ENCODE data around the gene USP36. TPM values are rescaled to one million over a fixed set of nuclear protein-coding genes. Genes with fewer than 3 reads are reported as not detected.

Gene USP36
- total RNA-seq, 4 donors from 2014 or later = 26.6 to 44.0 (median 34.6) TPM

DNA sequence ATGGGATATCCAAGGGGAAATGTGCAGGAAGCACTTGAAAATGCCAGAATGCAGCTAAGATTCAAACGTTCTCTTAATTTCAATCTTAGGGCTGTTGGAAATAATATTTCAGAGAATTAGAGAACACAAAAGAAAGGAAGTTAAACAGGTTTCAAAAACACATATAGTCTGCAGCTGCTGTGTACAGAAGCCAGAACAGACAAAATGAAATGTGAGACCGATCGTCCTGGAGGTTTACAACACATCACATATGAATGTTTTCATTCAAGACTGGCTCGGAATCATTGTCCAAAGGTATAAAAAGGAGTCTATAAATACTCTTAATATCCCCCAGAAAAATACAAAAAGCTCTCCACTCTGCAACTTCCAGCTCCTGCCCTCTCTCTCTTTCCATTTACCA lies 72.8 kb downstream of the USP36 start:
- Histone ChIP-seq H3K4me3 (no peak overlapping the region), H3K4me1 (peaks cover 0 to 35% (median 5%) of the 10 kb centered on the region in 3 donors), H3K9me3 (no peaks in the 10 kb centered on the region), H3K27me3 (no peaks in the 10 kb centered on the region), H3K36me3 (no peaks in the 10 kb centered on the region), H3K27ac (no peak overlapping the region)
- no peak for TF ChIP-seq CTCF (IDR thresholded peaks at IDR 0.05)
- no peak for TF ChIP-seq POLR2A (IDR thresholded peaks at IDR 0.05)
- no peak for TF ChIP-seq EP300 (IDR thresholded peaks at IDR 0.05)
- no peak for ATAC-seq
- WGBS, 2 donors (ENCODE audit: low coverage in 1 of 2) = 45 to 48% methylated on average over 3 to 4 of the region's 4 CpGs

GRCh38 chr17:78766743-78767294 lies 73.8 kb downstream of the USP36 start:
- H3K4me3 ChIP-seq = no peak overlapping the region
- H3K27ac ChIP-seq = no peak overlapping the region
- H3K9me3 ChIP-seq = no peaks in the 10 kb centered on the region
- H3K36me3 ChIP-seq = no peaks in the 10 kb centered on the region
- TF ChIP-seq POLR2AphosphoS5 (IDR thresholded peaks at IDR 0.05) = no peak
- TF ChIP-seq POLR2A (IDR thresholded peaks at IDR 0.05) = no peak
- no peak for TF ChIP-seq EP300 (IDR thresholded peaks at IDR 0.05)
- TF ChIP-seq CTCF (IDR thresholded peaks at IDR 0.05) = no peak
- H3K27me3 ChIP-seq = no peaks in the 10 kb centered on the region
- ATAC-seq = no peak
- WGBS, 2 donors (ENCODE audit: low coverage in 1 of 2) = 90 to 93% methylated on average over 1 to 5 of the region's 5 CpGs
- peaks cover 0 to 36% (median 8%) of the 10 kb centered on the region in 3 donors for H3K4me1 ChIP-seq

GRCh38 chr17:78766225-78766624 lies 74.4 kb downstream of the USP36 start:
- Histone ChIP-seq H3K27me3 (no peaks in the 10 kb centered on the region), H3K9me3 (no peaks in the 10 kb centered on the region), H3K36me3 (no peaks in the 10 kb centered on the region), H3K27ac (no peak overlapping the region), H3K4me1 (peaks cover 0 to 42% (median 10%) of the 10 kb centered on the region in 3 donors), H3K4me3 (no peak overlapping the region)
- TF ChIP-seq POLR2A (IDR thresholded peaks at IDR 0.05) (no peak), POLR2AphosphoS5 (IDR thresholded peaks at IDR 0.05) (no peak), CTCF (IDR thresholded peaks at IDR 0.05) (no peak), EP300 (IDR thresholded peaks at IDR 0.05) (no peak)
- 60 to 86% methylated on average over 1 to 2 of the region's 2 CpGs for WGBS, 2 donors (ENCODE audit: low coverage in 1 of 2)
- no peak for ATAC-seq

- 80 to 93% methylated on average over 1 to 2 of the region's 3 CpGs for WGBS, 2 donors (ENCODE audit: low coverage in 1 of 2)
- no peak overlapping the region for H3K27ac ChIP-seq
- no peaks in the 10 kb centered on the region for H3K9me3 ChIP-seq
- TF ChIP-seq POLR2A (IDR thresholded peaks at IDR 0.05) = no peak
- TF ChIP-seq CTCF (IDR thresholded peaks at IDR 0.05) = no peak
- no peak for TF ChIP-seq EP300 (IDR thresholded peaks at IDR 0.05)
- TF ChIP-seq POLR2AphosphoS5 (IDR thresholded peaks at IDR 0.05) = no peak
- no peaks in the 10 kb centered on the region for H3K27me3 ChIP-seq
- no peak for ATAC-seq
- H3K4me1 ChIP-seq = peaks cover 0 to 46% (median 10%) of the 10 kb centered on the region in 3 donors
- H3K36me3 ChIP-seq = no peaks in the 10 kb centered on the region
- H3K4me3 ChIP-seq = no peak overlapping the region
These were observed 74.8 kb downstream of the USP36 start for GRCh38 chr17:78765821-78766220.

DNA sequence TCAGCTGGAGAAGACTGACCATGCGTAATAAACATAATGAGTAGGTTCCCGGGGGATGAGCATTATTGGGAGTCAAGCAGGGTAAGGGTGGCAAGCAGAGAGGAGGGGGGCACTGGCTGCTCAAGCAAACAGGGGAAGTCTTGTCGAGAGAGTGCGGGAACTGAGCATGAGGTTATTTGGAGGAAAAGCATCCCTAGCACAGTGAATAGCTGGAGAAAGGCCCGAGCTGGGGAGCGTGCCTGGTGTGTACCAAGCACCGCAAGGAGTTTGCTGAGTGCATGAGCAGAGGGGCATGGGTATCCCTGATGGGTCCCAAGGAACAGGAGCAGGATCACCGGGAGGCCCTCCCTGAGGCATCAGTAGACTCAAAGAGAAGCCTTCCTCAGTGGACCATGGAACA lies 75.7 kb downstream of the USP36 start:
- Histone ChIP-seq H3K27me3 (no peaks in the 10 kb centered on the region), H3K9me3 (no peaks in the 10 kb centered on the region), H3K27ac (no peak overlapping the region), H3K36me3 (no peaks in the 10 kb centered on the region), H3K4me3 (no peak overlapping the region), H3K4me1 (peaks cover 0 to 48% (median 10%) of the 10 kb centered on the region in 3 donors)
- no peak for ATAC-seq
- no peak for TF ChIP-seq CTCF (IDR thresholded peaks at IDR 0.05)
- TF ChIP-seq EP300 (IDR thresholded peaks at IDR 0.05) = no peak
- TF ChIP-seq POLR2AphosphoS5 (IDR thresholded peaks at IDR 0.05) = no peak
- TF ChIP-seq POLR2A (IDR thresholded peaks at IDR 0.05) = no peak
- 90 to 92% methylated on average over 8 of the region's 8 CpGs for WGBS, 2 donors (ENCODE audit: low coverage in 1 of 2)
